Gastroesophageal sphincter (tissue), 3 donors: ENCODE measurements around the gene NT5C2.

Experiments used
- EP300 ChIP-seq: sonication (generic); formaldehyde crosslinking; IDR thresholded peaks from one replicate; pipeline ENCODE4 v1.6.1; 2017; ENCODE audit warnings: antibody characterized with exemption, mild to moderate bottlenecking
- TF ChIP-seq, protein P1 (sequence below), 4 experiments: fragments of 200-600 bp in 2 of 4; fragments of 450-650 bp in 2 of 4; sonication (generic) in 1 of 4; IDR thresholded peaks; one replicate each; pipeline ENCODE4 v1.5.1; 2017 to 2019; ENCODE audit warnings: antibody characterized with exemption in 4 of 4, mild to moderate bottlenecking in 2 of 4, moderate library complexity in 2 of 4

DNA sequence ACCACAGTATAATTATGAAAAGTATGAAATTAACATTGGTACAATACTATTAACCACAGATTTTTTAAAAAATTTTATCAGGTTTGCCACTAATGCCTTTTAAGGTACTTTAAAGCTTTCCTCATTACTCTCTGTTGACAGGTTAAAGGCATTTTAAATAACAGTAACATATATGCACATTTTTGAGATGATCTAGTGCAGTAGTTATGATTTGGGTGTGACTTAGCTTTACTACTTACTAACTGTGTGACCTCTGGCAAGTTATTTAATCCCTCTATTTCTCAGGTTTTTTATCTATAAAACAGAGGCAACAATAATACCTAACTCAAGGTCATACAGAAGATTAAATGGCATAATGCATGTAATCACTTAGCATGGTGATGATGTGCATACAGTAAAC is 94.8 kb downstream of the NT5C2 start:
- TF ChIP-seq, protein P1, sequence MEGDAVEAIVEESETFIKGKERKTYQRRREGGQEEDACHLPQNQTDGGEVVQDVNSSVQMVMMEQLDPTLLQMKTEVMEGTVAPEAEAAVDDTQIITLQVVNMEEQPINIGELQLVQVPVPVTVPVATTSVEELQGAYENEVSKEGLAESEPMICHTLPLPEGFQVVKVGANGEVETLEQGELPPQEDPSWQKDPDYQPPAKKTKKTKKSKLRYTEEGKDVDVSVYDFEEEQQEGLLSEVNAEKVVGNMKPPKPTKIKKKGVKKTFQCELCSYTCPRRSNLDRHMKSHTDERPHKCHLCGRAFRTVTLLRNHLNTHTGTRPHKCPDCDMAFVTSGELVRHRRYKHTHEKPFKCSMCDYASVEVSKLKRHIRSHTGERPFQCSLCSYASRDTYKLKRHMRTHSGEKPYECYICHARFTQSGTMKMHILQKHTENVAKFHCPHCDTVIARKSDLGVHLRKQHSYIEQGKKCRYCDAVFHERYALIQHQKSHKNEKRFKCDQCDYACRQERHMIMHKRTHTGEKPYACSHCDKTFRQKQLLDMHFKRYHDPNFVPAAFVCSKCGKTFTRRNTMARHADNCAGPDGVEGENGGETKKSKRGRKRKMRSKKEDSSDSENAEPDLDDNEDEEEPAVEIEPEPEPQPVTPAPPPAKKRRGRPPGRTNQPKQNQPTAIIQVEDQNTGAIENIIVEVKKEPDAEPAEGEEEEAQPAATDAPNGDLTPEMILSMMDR (IDR thresholded peaks at IDR 0.05): no peak
- no peak for TF ChIP-seq EP300
